Progenitor cell of endocrine pancreas (in vitro differentiated cells): ENCODE data around the gene CDH20. TPM values are rescaled to one million over a fixed set of nuclear protein-coding genes. Genes with fewer than 3 reads are reported as not detected.

Source experiments
- DNase-seq: peaks from one replicate; pipeline ENCODE4 v3.0.0; 2021; ENCODE audit warnings: low spot score; ENCODE audit not compliant: unreplicated experiment
- H3K27ac Mint-ChIP-seq: 2 replicates; pipeline ENCODE4 v1.8.0; 2021; ENCODE audit warnings: mild to moderate bottlenecking, moderate library complexity, mixed read lengths
- H3K27me3 Mint-ChIP-seq: 2 replicates; pipeline ENCODE4 v1.8.0; 2021; ENCODE audit warnings: mixed read lengths
- H3K36me3 Mint-ChIP-seq: 2 replicates; pipeline ENCODE4 v1.8.0; 2022; ENCODE audit warnings: mixed read lengths; ENCODE audit not compliant: insufficient read depth
- H3K4me1 Mint-ChIP-seq: 2 replicates; pipeline ENCODE4 v1.8.0; 2021; ENCODE audit warnings: low read depth, mixed read lengths
- H3K4me3 Mint-ChIP-seq: 2 replicates; pipeline ENCODE4 v1.8.0; 2021; ENCODE audit warnings: low read depth, mild to moderate bottlenecking, moderate library complexity, mixed read lengths
- H3K9me3 Mint-ChIP-seq: 2 replicates; pipeline ENCODE4 v1.8.0; 2021; ENCODE audit warnings: low read depth, mixed read lengths
- total RNA-seq: library from RNA; stranded (reverse); gene quantifications from 2 replicates; pipeline ENCODE4 v1.2.1, GENCODE V29; 2021
- TF ChIP-seq, protein P1 (sequence below): fragments of 200-600 bp; sonication (generic); IDR thresholded peaks from one replicate; pipeline ENCODE4 v1.5.0; 2021; ENCODE audit warnings: antibody characterized with exemption, mild to moderate bottlenecking; ENCODE audit not compliant: unreplicated experiment

The CDH20 gene
- total RNA-seq, 1 donor from 2014 or later = 0.65 TPM

DNA sequence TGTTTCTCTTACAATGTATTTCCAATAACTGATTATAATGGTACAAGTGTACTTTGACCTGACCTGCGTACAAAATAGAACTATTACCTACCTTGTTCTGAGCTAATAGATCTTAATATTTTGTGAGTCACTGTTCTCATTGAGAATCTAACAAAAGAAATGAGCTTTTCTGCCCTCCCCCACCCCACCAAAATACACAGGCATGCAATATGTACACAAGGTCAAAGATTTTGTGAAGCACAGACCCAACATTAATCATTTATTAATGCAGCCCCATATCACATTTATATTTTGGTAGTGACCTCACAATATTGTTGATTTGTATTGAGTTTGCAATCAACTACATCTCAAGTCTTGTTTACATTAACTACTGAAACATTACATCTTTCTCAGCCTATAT is 86.5 kb downstream of the CDH20 start:
- Mint-ChIP-seq H3K9me3 (no peaks in the 10 kb centered on the region), H3K4me1 (peaks cover 5% of the 10 kb centered on the region), H3K36me3 (no peaks in the 10 kb centered on the region), H3K4me3 (no peak overlapping the region), H3K27ac (no peak overlapping the region), H3K27me3 (no peaks in the 10 kb centered on the region)
- TF ChIP-seq, protein P1, sequence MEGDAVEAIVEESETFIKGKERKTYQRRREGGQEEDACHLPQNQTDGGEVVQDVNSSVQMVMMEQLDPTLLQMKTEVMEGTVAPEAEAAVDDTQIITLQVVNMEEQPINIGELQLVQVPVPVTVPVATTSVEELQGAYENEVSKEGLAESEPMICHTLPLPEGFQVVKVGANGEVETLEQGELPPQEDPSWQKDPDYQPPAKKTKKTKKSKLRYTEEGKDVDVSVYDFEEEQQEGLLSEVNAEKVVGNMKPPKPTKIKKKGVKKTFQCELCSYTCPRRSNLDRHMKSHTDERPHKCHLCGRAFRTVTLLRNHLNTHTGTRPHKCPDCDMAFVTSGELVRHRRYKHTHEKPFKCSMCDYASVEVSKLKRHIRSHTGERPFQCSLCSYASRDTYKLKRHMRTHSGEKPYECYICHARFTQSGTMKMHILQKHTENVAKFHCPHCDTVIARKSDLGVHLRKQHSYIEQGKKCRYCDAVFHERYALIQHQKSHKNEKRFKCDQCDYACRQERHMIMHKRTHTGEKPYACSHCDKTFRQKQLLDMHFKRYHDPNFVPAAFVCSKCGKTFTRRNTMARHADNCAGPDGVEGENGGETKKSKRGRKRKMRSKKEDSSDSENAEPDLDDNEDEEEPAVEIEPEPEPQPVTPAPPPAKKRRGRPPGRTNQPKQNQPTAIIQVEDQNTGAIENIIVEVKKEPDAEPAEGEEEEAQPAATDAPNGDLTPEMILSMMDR = no peak
- no peak for DNase-seq

DNA sequence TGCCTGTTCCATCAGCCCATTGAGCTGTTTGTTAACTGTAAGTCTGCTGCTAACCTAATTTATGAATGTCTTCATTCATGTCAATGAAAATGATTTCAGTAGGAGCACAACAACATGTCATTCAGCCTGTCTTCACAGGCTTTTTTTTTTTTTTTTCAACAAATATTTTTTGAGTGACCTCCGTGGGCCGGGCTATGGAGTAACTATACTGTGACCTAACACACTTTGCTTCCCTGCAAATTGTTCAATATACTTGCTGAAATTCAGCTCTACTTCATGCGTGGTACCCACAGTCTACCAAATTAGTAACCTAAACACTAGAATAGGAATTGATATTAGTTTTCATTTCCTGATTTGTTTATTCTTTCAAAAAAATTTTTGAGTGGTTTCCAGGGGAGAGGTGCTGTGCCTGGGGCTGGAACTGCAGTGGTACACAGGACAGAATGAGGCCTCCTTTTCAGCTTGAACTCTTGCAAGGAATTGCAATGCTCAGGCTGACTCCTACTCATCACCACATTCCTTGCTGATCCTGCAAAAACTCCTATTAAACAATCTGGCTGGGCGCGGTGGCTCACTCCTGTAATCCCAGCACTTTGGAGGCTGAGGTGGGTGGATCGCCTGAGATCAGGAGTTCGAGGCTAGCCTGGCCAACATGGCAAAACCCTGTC is 87.1 kb downstream of the CDH20 start:
- Mint-ChIP-seq H3K36me3 (no peaks in the 10 kb centered on the region), H3K4me1 (peaks cover 5% of the 10 kb centered on the region), H3K27me3 (no peaks in the 10 kb centered on the region), H3K27ac (no peak overlapping the region), H3K9me3 (no peaks in the 10 kb centered on the region), H3K4me3 (no peak overlapping the region)
- TF ChIP-seq, protein P1 = no peak
- no peak for DNase-seq

DNA sequence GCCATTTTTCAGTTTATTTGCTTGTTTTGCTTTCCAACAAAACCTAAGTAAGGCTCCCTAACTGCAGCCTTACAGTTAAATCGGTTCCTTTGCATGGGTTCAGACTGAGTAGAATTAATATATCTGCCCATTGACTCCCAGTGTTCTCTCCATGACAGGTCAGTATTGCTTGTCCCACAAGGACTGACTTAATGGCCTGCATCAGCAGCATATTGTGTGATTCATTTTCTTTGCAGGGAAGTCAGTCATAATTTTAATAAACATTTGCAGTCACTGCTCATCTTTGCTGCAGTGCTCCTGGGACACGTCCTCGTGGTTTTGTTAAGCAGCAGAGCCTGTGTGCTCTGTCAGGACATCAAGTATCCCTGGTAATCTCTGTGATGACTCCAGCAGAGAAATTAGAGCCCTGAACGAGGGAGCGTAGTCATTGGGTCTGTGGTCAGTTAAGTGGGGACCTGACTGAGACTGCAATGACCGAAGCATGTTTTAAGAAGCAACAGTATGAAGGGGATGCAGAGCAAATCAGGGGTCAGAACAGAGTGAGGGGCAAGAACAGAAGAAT is 93.3 kb downstream of the CDH20 start:
- TF ChIP-seq, protein P1 = no peak

DNA sequence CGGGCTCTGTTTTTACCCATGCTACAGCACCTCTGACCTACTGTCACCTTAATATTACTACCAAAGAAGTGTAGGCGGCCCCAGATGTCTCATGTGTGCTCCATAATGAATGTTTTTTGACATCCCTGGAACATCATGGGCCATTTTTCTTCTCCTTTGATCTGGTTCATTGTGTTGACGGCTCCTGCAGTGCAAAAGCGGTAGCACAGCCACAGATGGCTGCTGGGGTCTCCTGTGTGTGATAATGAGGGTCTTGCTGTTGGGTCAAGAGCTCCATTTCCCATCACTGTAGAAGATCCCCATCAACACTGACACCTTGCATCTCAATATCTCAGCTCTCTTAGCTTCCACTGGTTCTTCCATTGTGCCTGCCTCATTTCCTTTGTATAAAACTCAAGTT is 95.0 kb downstream of the CDH20 start:
- no peak overlapping the region for H3K4me3 Mint-ChIP-seq
- no peaks in the 10 kb centered on the region for H3K9me3 Mint-ChIP-seq
- no peaks in the 10 kb centered on the region for H3K27me3 Mint-ChIP-seq
- no peaks in the 10 kb centered on the region for H3K4me1 Mint-ChIP-seq
- TF ChIP-seq, protein P1 = no peak
- H3K36me3 Mint-ChIP-seq = no peaks in the 10 kb centered on the region
- DNase-seq = no peak
- no peak overlapping the region for H3K27ac Mint-ChIP-seq

More for the DNA sequence above, 93.3 kb downstream of the CDH20 start:
- Mint-ChIP-seq H3K36me3 (no peaks in the 10 kb centered on the region), H3K9me3 (no peaks in the 10 kb centered on the region), H3K4me3 (no peak overlapping the region), H3K4me1 (no peaks in the 10 kb centered on the region), H3K27ac (no peak overlapping the region), H3K27me3 (no peaks in the 10 kb centered on the region)
- no peak for DNase-seq

DNA sequence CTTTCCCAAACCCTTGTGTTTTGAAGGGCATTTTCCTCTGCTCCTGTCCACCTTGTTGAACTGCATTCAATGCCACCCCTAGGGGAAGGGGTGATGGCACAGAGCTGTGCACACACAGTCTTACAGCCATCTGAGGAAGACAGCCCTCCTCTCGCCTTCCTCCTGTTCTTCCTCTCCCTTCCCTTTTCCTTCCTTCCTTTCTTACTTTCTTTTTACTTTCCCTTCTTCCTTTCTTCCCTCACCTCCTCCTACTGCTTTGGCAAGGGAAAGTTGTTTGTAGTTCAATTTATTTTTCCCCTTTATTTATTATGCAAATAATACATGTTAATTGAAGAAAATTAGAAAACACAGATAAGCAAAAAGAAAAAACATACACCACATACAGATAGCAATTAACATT is 99.4 kb downstream of the CDH20 start:
- Mint-ChIP-seq H3K27me3 (no peaks in the 10 kb centered on the region), H3K4me1 (no peaks in the 10 kb centered on the region), H3K4me3 (no peak overlapping the region), H3K9me3 (no peaks in the 10 kb centered on the region), H3K36me3 (no peaks in the 10 kb centered on the region), H3K27ac (no peak overlapping the region)
- TF ChIP-seq, protein P1 = no peak
- DNase-seq = no peak
